ENCODE data around the gene ADGRG1. TPM values are rescaled to one million over a fixed set of nuclear protein-coding genes. Genes with fewer than 3 reads are reported as not detected.

ADGRG1 gene
- total RNA-seq, 2 experiments from 2014 or later = not detected

GRCh38 chr16:57601801-57602478, 26.5 kb upstream of the ADGRG1 start:
- Histone ChIP-seq H3K4me1 (ENCODE audit: insufficient read depth, low read length, poor library complexity, severe bottlenecking) (no peaks in the 10 kb centered on the region), H3K4me3 (ENCODE audit: low read depth, low read length, poor library complexity, severe bottlenecking) (no peak overlapping the region), H4K20me1 (ENCODE audit: insufficient read depth, low read length) (no peaks in the 10 kb centered on the region), H2AFZ (ENCODE audit: low read length) (no peak overlapping the region), H3K79me2 (ENCODE audit: insufficient read depth, low read depth, low read length) (no peaks in the 10 kb centered on the region), H3K9me3 (ENCODE audit: low read length) (no peaks in the 10 kb centered on the region), H3K9me2 (ENCODE audit: insufficient read depth, low read length) (no peaks in the 10 kb centered on the region), H3K27ac (ENCODE audit: low read depth, low read length, poor library complexity, severe bottlenecking) (no peak overlapping the region), H3K4me2 (ENCODE audit: low read length) (no peak overlapping the region), H3K36me3 (ENCODE audit: insufficient read depth, low read length) (no peaks in the 10 kb centered on the region)
- no peak for DNase-seq (ENCODE audit: low spot score)
- intact Hi-C loops (cut with micrococcal nuclease; ENCODE audit: unreplicated experiment) = loop anchor here (2.0 to 5.0 kb wide), 2 partner anchors 47 to 120 kb away; no protein-coding TSS in a partner anchor
- ChIA-PET POLR2A (no interaction called here), CTCF (ENCODE audit: unreplicated experiment) (no interaction called here)
- no TSS peak for BruUV-seq (replicated peaks)
- no peak for TF ChIP-seq EZH2phosphoT487 (IDR thresholded peaks at IDR 0.05; ENCODE audit: borderline replicate concordance, low read depth, low read length)
- TF ChIP-seq CTCF (conservative IDR thresholded peaks at IDR 0.05; ENCODE audit: low read length) = no peak

- no peaks in the 10 kb centered on the region for H3K4me1 ChIP-seq (ENCODE audit: insufficient read depth, low read length, poor library complexity, severe bottlenecking)
- DNase-seq (ENCODE audit: low spot score) = no peak
- no peak for TF ChIP-seq CTCF (conservative IDR thresholded peaks at IDR 0.05; ENCODE audit: low read length)
- no peak for TF ChIP-seq EZH2phosphoT487 (IDR thresholded peaks at IDR 0.05; ENCODE audit: borderline replicate concordance, low read depth, low read length)
- BruUV-seq (replicated peaks) = no TSS peak
- no peak overlapping the region for H3K4me2 ChIP-seq (ENCODE audit: low read length)
- no peak overlapping the region for H3K27ac ChIP-seq (ENCODE audit: low read depth, low read length, poor library complexity, severe bottlenecking)
- H2AFZ ChIP-seq (ENCODE audit: low read length) = no peak overlapping the region
- CTCF ChIA-PET (ENCODE audit: unreplicated experiment) = no interaction called here
- H3K79me2 ChIP-seq (ENCODE audit: insufficient read depth, low read depth, low read length) = no peaks in the 10 kb centered on the region
- no peaks in the 10 kb centered on the region for H3K9me3 ChIP-seq (ENCODE audit: low read length)
- H3K9me2 ChIP-seq (ENCODE audit: insufficient read depth, low read length) = no peaks in the 10 kb centered on the region
- H4K20me1 ChIP-seq (ENCODE audit: insufficient read depth, low read length) = no peaks in the 10 kb centered on the region
- POLR2A ChIA-PET = no interaction called here
- no peak overlapping the region for H3K4me3 ChIP-seq (ENCODE audit: low read depth, low read length, poor library complexity, severe bottlenecking)
- intact Hi-C loops (cut with micrococcal nuclease; ENCODE audit: unreplicated experiment) = loop anchor here (5.0 kb wide), 1 partner anchor 119 kb away; no protein-coding TSS in a partner anchor
- no peaks in the 10 kb centered on the region for H3K36me3 ChIP-seq (ENCODE audit: insufficient read depth, low read length)
These were observed 25.1 kb upstream of the ADGRG1 start for GRCh38 chr16:57603115-57604024.

Data from OCI-LY7 (cell line).